Measurements from ENCODE around the gene MALAT1.
A peak's percentile ranks its signal among the peaks of the same experiment; 100 is the strongest.

The MALAT1 gene

DNA sequence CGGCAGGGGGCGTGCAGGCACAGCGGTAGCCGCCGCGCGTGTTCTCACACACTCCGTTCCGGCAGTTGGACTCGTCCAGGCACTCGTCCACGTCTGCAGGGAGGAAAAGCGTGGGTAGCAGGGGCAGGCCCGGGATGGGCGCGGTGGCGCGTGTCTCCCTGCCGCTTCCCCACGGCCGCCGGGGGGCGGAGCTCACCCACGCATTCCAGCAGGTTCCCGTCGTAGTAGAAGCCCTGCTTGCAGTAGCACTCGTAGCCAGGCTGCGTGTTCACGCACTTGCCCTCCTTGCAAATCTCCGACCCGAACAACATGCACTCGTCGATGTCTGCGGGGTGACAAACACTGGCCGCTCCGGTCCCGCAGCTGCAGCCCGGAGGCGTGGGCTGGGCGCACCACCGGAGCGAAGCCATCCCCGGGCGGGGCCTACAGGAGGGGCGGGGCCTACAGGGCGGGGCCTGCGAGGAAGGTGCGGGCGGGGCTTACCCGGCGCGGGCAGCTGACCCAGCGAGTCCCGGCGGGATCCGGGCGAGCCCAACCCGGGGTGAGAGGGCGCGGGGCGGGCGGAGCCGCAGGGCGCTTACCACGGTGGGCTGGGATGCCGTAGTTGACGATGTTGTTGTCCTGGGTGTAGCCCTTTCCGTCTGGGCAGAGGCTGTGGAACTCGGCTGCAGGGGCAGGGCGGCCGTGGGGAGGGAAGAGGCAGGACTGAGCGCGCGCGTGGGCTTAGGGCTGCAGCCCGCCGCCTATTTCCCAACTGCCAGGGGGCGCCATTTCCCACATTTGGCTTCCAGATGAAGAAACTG lies 41.6 kb downstream of the MALAT1 start:
- peak; percentile 85 for DNase-seq

DNA sequence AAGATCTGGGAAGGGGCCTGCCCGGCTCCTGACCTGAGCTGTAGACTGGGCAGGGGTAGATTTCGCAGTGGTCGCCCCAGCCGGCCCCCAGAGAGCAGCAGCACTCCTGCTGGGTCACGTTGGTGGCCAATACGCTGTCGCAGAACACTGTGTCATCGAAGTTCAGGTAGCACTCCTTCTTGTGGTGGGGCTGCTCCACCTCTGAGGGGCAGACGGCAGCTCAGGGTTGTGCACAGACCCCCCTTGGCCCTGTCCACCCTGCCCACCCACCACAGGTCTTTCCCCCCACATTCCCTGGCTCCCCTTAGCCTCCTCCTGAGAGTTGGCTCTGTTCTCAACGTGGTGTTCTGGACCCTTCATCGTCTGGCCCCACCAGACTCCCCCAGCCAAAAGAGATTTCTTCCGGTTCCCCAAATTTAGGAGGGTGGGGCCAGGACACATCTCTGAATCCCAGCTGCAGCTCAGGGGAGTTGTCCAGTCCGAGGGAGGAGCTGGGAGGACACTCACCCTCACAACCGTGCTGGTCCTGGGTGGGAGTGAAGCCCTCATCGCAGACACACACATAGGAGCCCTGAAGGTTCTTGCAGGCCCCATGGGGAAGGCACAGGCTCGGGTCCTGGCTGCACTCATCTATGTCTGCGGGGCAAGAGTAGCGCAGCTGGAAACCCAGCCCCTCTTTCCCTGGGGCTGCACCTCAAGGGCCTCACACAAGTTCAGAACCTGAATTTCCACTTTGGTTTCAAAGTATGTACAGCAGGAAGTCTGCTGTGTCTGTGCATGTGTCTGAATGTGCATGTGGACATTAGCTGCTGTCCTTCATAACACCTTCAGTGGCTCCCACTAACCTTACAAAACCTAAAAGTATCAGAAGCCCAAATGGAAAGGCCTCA lies 42.5 kb downstream of the MALAT1 start:
- no peak for DNase-seq

DNA sequence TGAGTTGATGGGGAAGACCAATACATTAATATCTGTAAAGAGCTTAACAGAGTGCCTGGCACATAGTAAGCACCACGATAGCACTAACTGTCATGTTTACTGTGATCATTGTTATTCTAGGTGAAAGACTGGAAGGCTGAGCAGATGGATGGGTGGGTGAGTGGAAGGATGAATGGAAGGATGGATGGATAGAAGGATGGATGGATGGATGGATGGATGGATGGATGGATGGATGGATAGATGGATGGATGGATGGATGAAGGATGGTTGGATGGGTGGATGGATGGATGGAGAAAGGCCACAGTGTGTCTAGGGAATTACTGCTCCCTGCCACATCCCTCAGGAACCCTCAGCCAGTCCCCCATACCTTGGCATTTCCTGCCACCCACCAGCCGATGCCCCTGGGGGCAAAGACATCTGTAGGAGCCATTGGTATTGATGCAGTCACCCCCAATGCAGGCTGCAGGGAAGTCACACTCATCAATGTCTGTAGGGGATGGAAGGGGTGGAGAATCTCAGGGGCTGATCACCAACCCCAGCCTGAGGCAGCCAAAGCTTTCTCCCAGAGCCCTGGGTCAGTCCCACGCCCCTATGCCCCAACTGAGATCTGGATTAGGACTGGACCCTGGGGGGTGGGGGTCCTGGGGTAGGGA lies 44.0 kb downstream of the MALAT1 start:
- DNase-seq = no peak

DNA sequence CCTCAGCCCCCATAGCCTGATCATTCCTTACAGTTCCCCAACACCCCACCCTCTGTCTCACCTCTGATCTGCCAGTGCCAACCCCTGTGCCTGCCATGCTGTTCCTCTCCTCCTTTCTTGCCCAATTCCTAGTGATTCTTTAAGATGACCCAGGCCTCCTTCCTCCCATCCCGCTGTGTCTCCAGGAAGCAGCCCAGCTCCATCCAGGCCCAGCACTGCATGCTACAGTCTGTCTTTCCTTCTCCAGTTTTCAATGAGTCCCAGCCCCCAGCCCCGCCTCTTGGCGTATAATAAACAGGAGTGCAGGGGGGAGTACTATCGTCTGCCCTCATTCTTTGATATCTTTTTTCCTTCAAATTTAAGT lies 47.0 kb downstream of the MALAT1 start:
- DNase-seq = no peak

DNA sequence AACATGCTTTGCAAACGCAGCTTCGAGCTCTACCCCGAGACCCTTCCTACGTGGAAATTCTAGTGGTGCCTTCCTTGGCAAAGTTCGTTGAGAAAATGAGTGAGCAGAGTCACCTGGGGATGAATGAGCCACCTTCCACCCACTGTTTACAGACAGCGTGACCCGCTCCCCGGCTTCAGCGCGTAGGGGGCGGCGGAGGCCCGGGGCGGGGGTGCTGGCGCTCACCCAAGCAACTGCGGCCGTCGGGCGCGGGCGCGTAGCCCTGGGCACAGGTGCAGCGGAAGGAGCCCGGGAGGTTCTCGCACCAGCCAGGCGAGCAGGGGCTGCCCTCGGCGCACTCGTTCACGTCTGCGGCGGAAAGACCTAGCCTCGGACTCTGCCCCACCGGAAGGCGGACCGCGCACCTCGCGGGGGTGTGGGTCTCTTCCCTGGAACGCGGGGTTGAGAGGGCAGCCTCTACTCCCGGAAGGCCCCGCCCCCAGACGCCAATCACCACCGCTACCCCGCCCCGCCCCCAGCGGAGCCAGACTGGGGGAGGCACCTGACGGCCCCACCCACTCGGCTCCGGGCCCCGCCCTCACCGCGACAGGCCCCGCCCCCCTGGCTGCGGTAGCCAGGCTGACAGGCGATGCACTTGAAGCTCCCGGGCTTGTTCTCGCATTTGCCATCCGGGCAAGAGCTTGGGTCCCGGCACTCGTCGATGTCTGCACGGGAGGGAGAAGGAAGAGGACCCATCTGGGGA lies 47.5 kb downstream of the MALAT1 start:
- peak; percentile 31 for DNase-seq

DNA sequence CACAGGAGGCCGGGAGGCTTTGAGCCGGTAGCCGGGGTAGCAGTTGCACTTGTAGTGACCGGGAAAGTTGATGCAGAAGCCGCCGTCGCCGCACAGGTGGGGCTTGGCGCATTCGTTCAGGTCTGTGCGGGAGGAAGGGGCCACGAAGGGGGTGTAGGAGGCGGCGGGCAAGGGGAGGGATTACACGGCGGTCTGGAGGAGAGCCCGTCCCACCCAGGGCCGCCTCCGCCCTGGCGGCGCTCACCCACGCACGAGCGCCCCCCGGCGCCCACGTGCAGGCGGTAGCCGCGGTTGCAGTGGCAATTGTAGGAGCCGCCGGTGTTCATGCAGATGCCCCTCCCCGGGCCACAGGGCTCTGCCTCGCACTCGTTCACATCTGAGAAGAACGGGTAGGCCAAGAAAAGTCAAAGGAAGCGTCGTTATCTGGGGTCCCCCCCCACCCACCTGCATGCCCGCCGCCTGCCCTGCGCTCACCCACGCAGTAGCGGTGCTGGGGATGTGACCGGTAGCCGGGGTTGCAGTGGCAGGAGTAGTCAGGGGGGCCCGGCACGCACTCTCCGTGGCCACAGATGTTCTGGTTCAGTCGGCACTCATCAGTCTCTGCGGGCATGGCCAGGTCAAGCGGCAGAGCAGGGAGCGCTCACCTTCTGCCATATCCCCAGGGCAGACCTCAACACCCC lies 48.7 kb downstream of the MALAT1 start:
- no peak for DNase-seq

DNA sequence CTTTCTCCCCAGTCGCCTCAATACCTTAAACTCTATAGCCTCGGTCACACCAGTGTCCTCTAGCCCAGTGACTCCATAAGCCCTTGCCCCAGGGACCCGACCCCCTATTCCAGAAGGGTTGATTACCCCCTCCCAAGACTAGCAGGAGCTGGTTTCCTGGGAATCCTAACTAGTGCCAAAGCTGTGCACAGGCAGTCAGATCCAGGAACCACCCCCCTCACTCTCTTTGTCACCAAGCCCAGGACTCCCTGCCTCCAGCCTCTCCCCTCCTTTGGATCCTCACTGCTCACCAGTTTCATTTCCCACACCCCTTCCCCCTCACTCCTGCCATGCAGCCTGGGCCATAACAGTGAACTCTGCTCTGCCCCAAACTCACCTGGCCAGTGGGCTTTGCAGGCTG lies 49.5 kb downstream of the MALAT1 start:
- no peak for DNase-seq

DNA sequence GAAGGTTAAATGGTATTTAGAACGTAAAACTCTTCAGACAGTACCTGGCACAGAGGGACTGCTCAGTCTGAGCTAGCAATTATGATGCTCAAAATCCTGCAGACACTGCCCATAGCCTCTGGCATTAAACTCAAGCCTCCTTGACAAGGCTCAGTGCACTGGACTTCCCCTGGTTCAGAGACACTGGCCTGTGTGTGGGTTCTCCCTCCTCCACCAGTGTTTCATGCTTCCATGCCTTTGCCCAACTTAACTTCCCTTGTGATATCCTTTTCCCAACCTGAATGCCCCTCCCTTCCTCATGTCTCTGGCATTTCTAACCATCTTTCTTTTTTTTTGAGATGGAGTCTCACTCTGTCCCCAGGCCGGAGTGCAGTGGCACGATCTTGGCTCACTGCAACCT lies 50.3 kb downstream of the MALAT1 start:
- DNase-seq = no peak

DNA sequence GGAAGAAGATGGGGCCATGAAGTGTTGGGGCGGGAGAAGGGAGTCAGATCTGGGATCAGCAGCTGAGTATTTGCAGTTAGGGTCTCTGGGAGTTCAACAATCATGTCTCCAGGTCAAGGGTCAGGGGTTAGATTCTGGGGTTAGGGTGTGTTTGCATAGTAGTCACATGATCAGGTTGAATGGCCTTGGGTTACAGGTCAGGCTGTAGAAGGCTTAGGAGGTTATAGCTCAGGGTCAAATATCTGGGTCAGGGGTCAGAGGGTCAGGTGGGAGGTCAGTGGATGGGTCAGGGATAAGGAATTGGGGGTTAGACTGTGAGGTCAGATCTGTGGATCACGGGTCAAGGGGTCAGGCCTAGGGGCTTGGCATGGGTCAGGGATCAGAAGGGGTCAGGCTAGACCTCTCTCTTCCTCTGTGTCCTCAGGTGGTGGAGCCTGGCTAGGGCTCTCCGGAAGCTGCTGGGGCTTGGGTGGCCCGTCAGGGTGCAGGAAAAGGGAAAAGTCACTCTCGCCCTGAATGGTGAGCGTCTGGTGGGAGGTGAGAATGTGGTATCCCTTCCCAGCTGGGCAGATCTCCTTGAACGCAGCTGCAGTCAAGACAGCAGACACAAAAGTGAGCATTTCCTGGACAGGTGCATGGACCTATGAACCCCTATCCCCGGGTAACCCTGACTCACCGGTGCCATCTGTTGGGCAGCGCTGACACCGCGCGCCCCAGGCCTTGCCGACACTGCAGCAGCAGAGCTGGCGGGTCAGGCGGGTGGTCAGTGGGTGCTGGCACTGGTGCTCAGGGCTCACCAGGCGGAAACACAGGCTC lies 52.9 kb downstream of the MALAT1 start:
- DNase-seq = no peak

DNA sequence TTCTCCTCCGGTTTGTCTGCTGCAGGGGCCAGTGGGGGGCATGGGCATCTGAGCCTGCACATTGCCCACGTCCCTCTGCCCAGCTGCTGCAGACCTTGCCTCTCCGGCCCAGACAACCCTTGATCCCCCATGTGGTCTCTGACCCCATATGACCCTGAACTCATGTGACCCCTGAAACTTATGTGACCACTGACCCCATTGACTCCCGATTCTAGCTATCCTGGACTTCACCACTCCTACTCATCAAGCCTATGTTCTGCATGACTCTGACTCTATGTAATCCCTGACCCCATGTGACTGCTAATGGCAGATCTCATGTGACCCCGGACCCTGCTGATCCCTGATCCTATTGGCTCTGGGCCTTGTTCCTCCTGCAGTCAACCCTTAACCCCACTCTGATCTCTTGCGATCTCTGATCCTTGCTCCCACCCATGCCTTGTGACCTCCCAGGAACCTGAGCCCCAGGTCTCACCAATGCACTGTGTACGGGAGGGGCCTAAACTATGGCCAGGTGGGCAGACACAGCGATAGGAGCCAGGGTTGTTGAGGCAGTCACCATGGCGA lies 53.6 kb downstream of the MALAT1 start:
- no peak for DNase-seq

DNA sequence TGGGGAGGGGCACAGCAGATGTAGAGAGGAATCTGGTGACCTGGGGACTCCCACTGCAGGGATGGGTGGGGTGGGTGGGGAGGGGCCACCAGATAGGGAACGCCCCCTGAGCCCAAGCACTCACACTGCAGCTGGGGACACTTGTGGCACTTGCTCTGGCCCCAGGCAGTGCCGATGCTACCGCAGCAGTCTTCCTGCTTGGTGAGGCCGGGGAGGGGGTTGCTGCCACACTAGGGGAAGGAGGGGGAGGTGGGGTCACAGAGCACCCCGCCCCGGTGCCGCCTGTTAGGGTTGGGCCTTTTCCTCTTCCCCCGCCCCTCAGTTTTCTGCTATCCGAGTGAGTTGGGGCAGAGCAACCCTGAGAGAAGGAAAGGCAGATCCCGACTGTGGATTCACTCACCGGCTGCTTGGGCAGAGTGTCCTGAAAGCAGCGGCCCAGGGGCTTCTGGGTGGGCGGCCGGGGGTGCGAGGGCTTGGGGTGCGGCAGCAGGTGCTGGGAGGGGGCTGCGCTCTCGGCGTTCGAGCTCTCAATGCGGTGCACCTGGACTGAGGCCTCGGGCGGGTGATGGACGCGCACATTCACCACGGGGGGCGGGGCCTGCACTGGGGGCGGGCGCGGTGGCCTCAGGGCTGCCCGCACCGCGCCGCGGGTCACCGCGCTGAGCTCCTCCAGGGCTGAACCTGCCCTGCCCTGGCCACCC lies 54.6 kb downstream of the MALAT1 start:
- DNase-seq = no peak

DNA sequence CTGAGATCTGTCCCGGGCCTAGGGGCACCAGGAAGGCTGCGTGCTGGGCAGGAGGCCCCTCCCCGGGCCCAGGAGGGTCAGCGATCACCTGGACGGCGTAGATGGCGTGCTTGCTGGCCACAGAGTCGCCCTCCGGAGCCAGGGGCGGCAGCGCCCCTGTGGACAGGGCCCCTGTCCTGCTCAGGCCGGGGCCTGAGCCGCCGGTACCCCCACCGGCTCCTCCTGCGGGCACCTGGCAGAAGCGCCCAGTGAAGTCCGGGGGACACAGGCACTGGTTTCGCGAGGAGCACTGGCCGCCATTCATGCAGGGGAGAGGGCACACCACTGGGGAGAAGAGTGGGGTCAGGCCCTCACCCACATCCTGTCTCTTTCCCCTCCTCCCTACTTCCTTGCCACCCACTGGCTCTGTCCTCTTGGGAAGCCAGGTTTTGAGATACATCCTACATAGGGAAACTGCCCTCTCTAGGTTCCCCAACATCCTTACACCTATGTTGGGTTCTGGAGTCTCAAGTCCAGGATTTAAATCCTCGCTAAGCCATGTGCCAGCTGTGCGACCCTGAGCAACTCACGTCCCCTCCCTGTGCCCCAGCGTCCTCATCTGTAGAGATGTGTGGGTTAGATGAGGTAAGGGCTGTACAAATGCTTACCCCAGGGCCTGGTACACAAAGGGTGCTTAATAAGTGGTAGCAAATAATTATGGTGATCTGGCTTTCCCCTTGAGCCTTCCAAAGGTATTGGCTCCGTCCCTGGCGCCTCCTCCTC lies 55.4 kb downstream of the MALAT1 start:
- no peak for DNase-seq

DNA sequence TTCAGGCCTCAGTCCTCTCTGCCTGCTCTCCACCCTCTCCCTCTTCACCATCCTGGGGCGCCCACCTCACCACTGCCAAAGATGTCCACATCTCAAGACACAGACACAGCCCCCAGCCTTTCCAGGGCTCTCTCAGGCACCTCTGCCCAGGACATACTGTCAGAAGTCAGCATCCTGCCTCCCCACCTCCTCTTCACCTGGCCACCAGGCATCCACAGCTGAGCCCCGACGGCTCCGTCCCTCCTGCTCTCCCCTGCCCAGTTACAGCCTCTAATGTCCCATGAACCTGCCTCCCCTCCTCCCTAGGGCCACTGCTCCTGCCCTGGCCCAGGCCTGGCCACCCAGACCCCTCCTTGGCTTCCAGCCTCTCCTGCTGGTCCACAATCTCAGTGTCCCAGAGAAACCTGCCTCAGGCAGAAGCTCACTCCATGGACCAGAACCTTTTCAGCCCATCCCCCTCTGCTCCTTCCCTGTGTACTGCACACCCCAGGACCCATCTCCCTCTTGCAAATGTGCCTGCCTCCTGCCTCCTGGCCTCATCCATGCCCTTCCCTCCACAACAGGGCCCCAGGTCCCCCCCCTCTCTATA lies 56.1 kb downstream of the MALAT1 start:
- DNase-seq = no peak

DNA sequence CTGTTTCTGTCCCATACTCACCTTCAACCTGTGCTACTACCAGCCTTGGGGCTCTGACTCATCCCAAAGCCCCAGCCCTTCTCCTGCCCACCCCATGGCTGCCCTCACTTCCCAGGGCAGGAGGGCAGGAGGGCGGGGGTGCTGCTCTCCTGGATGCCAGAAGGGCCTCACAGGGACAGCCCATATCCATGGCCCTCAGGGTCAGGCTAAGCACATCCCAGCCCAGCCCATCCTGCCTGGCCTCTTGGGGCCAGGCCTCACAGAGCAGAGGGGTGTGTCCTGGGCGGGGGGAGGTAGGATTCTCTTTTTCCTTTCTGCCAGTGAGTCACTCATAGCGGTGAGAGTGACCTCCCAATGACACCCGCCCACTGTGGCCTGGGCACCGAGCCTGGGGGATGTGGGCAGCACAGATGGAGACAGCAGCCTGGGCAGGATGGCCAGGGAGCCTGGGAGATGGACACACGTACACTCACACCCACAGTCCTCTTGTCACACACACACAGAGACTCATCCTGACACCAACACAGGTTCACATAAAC lies 56.9 kb downstream of the MALAT1 start:
- DNase-seq = peak; percentile 79

All from fibroblast of skin of right quadriceps (primary cell).